Measurements from ENCODE around the gene DYSF.

DNA sequence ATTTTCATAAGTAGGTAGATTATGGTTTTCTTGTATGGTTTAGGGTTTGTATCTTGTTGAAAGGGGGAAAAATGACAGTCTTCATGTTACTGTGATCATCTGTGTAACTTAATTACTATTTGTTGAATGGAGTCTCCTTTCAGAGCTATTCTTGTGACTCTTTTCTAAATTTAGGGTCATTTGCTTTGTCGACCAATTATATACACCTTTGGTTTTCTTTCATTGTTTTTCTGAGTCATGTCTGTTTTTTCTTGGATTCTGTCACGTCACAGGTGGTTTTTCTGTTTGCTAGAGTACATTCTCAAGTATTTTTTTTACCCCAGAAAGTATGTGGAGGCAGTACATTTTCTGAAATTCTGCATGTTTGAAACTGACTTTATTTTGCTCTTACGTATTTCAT lies 43.8 kb upstream of the DYSF start:
- TF ChIP-seq, protein P1, sequence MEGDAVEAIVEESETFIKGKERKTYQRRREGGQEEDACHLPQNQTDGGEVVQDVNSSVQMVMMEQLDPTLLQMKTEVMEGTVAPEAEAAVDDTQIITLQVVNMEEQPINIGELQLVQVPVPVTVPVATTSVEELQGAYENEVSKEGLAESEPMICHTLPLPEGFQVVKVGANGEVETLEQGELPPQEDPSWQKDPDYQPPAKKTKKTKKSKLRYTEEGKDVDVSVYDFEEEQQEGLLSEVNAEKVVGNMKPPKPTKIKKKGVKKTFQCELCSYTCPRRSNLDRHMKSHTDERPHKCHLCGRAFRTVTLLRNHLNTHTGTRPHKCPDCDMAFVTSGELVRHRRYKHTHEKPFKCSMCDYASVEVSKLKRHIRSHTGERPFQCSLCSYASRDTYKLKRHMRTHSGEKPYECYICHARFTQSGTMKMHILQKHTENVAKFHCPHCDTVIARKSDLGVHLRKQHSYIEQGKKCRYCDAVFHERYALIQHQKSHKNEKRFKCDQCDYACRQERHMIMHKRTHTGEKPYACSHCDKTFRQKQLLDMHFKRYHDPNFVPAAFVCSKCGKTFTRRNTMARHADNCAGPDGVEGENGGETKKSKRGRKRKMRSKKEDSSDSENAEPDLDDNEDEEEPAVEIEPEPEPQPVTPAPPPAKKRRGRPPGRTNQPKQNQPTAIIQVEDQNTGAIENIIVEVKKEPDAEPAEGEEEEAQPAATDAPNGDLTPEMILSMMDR (IDR thresholded peaks at IDR 0.05), result no peak
- TF ChIP-seq POLR2AphosphoS5 (IDR thresholded peaks at IDR 0.05) (no peak), POLR2A (IDR thresholded peaks at IDR 0.05) (no peak)
